DOHH2 (cell line): ENCODE measurements around the gene NUP205.

Experiments
- H3F3A ChIP-seq: fragments of 200-600 bp; sonication (generic), shearing (Covaris generic); 2 replicates; pipeline ENCODE4 v1.6.0; 2016; ENCODE audit warnings: antibody characterized with exemption, mild to moderate bottlenecking; ENCODE audit not compliant: control insufficient read depth, insufficient read depth
- H3K27ac ChIP-seq: fragments of 200-600 bp; sonication (generic); 2 replicates; pipeline ENCODE4 v1.5.1; 2014; ENCODE audit warnings: low read depth, mild to moderate bottlenecking, low read length, moderate library complexity
- H3K27me3 ChIP-seq: fragments of 200-600 bp; sonication (generic); 2 replicates; pipeline ENCODE4 v1.6.1; 2014; ENCODE audit warnings: mild to moderate bottlenecking, low read length, mixed read lengths; ENCODE audit not compliant: control insufficient read depth
- H3K36me3 ChIP-seq: fragments of 200-600 bp; sonication (generic); 2 replicates; pipeline ENCODE4 v1.6.1; 2014; ENCODE audit warnings: mild to moderate bottlenecking, low read length, moderate library complexity, mixed read lengths; ENCODE audit not compliant: control insufficient read depth
- H3K4me1 ChIP-seq: fragments of 200-600 bp; sonication (generic); 2 replicates; pipeline ENCODE4 v1.6.1; 2014; ENCODE audit warnings: mild to moderate bottlenecking, low read length, mixed read lengths; ENCODE audit not compliant: control insufficient read depth
- H3K4me2 ChIP-seq: fragments of 200-600 bp; sonication (generic); 2 replicates; pipeline ENCODE4 v1.6.0; 2014; ENCODE audit warnings: mild to moderate bottlenecking, low read length, moderate library complexity
- H3K4me3 ChIP-seq: fragments of 200-600 bp; sonication (generic); 2 replicates; pipeline ENCODE4 v1.5.1; 2014; ENCODE audit warnings: mild to moderate bottlenecking, low read length, mixed read lengths
- H3K79me2 ChIP-seq: fragments of 200-600 bp; sonication (generic); 2 replicates; pipeline ENCODE4 v1.6.1; 2014; ENCODE audit warnings: mild to moderate bottlenecking, low read length, mixed read lengths; ENCODE audit not compliant: control insufficient read depth
- H3K9me2 ChIP-seq: fragments of 200-600 bp; sonication (generic); replicated peaks from 2 replicates; pipeline ENCODE4 v1.6.1; 2014; ENCODE audit warnings: mild to moderate bottlenecking, low read length, mixed read lengths; ENCODE audit not compliant: control insufficient read depth
- H3K9me3 ChIP-seq: fragments of 200-600 bp; sonication (generic); 2 replicates; pipeline ENCODE4 v1.6.1; 2014; ENCODE audit warnings: antibody characterized with exemption, low read length, mixed read lengths; ENCODE audit not compliant: control insufficient read depth, insufficient read depth
- H4K20me1 ChIP-seq: fragments of 200-600 bp; sonication (generic); 2 replicates; pipeline ENCODE4 v1.6.0; 2014; ENCODE audit warnings: low read depth, mild to moderate bottlenecking, antibody characterized with exemption, low read length, moderate library complexity; ENCODE audit not compliant: control insufficient read depth, insufficient read depth
- EZH2phosphoT487 ChIP-seq: fragments of 200-600 bp; sonication (generic); IDR thresholded peaks from 2 replicates; pipeline ENCODE4 v1.6.1; 2017; ENCODE audit warnings: borderline replicate concordance, mild to moderate bottlenecking, antibody characterized with exemption, low read length, moderate library complexity, mixed read lengths
- TF ChIP-seq, protein P1 (sequence below): fragments of 200-600 bp; sonication (generic); IDR thresholded peaks from one replicate; pipeline ENCODE4 v1.5.1; 2014; ENCODE audit warnings: antibody characterized with exemption, mild to moderate bottlenecking, low read depth, low read length; ENCODE audit not compliant: poor library complexity, severe bottlenecking

Gene NUP205

DNA sequence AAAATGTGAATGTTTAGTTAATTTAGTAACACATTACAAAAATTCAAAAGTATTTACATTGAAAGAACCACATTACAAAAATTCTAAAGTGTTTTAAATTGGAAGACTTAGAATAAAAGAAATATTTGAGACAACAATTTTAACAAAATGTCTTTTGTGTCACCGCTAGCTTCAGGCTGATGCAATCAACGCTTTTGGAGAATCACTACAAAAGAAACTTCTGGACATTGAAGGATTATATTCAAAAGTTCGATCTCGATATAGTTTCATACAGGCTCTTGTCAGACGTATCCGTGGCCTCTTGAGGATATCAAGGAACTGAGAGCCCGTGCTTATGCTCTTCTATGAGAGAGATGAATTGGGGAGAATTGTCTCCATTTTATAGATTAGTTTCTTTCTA, 90.5 kb downstream of the NUP205 start:
- H3K9me2 ChIP-seq = no peaks in the 10 kb centered on the region
- TF ChIP-seq, protein P1, sequence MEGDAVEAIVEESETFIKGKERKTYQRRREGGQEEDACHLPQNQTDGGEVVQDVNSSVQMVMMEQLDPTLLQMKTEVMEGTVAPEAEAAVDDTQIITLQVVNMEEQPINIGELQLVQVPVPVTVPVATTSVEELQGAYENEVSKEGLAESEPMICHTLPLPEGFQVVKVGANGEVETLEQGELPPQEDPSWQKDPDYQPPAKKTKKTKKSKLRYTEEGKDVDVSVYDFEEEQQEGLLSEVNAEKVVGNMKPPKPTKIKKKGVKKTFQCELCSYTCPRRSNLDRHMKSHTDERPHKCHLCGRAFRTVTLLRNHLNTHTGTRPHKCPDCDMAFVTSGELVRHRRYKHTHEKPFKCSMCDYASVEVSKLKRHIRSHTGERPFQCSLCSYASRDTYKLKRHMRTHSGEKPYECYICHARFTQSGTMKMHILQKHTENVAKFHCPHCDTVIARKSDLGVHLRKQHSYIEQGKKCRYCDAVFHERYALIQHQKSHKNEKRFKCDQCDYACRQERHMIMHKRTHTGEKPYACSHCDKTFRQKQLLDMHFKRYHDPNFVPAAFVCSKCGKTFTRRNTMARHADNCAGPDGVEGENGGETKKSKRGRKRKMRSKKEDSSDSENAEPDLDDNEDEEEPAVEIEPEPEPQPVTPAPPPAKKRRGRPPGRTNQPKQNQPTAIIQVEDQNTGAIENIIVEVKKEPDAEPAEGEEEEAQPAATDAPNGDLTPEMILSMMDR = no peak
- no peak for TF ChIP-seq EZH2phosphoT487
- H3K4me3 ChIP-seq = no peak overlapping the region
- H3K27me3 ChIP-seq = no peaks in the 10 kb centered on the region
- no peaks in the 10 kb centered on the region for H4K20me1 ChIP-seq
- H3K4me2 ChIP-seq = no peak overlapping the region
- H3K4me1 ChIP-seq = no peaks in the 10 kb centered on the region
- peaks cover 11% of the 10 kb centered on the region for H3F3A ChIP-seq
- H3K36me3 ChIP-seq = peaks cover 70% of the 10 kb centered on the region
- no peak overlapping the region for H3K27ac ChIP-seq
- no peaks in the 10 kb centered on the region for H3K9me3 ChIP-seq
- no peaks in the 10 kb centered on the region for H3K79me2 ChIP-seq

DNA sequence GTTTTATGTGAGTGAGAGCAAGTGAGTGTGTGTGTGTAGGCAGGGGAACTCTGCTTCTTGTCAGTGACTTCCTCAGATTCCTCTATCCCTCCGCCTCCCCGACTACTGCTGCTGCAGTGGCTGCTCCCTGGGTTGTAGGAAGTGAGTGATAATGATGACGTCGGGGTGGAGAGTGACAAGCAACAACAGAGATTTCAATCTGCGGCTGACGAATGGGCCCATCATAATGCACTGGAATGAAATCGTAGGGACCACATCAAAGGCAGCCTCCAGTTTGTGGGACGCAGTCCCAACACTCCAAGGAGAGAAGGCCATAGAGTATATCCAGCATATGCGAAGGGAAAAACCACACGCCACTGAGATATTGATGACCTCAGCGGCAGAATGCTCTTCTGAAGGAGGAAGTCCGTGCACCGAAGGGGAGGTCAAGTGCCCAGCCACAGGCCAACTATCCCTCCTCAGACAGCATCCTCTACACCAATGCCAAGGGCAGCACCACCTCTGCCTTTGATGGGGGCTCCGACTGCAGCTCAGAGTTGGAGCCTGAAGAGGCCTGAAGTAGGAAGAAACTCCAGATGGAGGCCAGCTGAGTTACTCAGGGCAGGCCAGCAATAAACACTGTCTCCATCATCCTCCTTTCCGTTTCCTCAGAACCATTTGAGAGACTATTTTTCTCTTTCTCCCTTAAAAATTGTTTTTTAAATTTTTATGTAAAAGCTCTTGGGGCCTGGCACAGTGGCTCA, 93.3 kb downstream of the NUP205 start:
- no peaks in the 10 kb centered on the region for H3K27me3 ChIP-seq
- TF ChIP-seq, protein P1 = no peak
- TF ChIP-seq EZH2phosphoT487 = no peak
- no peaks in the 10 kb centered on the region for H3K4me1 ChIP-seq
- no peaks in the 10 kb centered on the region for H3K9me2 ChIP-seq
- H4K20me1 ChIP-seq = no peaks in the 10 kb centered on the region
- no peaks in the 10 kb centered on the region for H3K9me3 ChIP-seq
- no peak overlapping the region for H3K4me3 ChIP-seq
- H3K79me2 ChIP-seq = no peaks in the 10 kb centered on the region
- H3F3A ChIP-seq = 0 out of 2 replicates have a peak, but pooled peaks cover 2% of the 10 kb centered on the region
- H3K4me2 ChIP-seq = no peak overlapping the region
- H3K36me3 ChIP-seq = peaks cover 42% of the 10 kb centered on the region
- no peak overlapping the region for H3K27ac ChIP-seq

DNA sequence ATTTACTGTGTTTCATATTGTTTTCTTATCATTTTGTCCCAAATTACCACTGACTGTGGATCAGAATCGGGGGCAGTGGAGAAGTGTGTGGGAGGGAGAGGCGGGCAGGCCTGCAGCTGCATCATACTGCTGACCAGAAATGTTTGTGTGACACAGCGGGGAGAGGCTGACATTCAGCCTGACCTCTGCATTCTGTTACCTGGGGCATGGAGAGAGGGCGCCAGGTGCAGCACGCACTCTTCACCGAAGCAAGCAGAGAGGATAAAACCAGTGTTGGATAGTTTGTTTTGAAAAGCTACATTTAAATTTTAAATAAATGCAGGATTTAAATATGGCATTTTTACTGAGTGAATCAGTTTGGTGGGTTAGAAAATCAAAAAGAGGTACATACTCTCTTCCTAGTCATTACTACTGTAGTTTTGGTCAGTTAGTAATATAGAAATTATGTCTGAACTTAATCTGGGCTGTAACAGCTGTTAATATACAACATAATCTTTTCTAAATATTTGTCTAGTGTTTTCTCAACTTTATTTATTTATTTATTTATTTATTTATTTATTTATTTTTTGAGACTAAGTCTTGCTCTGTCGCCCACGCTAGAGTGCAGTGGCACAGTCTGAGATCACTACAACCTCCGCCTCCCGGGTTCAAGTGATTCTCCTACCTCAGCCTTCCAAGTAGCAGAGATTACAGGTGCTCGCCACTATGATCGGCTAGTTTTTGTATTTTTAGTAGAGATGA, 95.8 kb downstream of the NUP205 start:
- no peak overlapping the region for H3K4me3 ChIP-seq
- H3K27me3 ChIP-seq = no peaks in the 10 kb centered on the region
- no peak overlapping the region for H3K27ac ChIP-seq
- no peaks in the 10 kb centered on the region for H3K79me2 ChIP-seq
- H3K36me3 ChIP-seq = peaks cover 17% of the 10 kb centered on the region
- H3F3A ChIP-seq = 0 out of 2 replicates have a peak, but pooled peaks cover 2% of the 10 kb centered on the region
- no peak for TF ChIP-seq EZH2phosphoT487
- TF ChIP-seq, protein P1 = no peak
- no peaks in the 10 kb centered on the region for H4K20me1 ChIP-seq
- no peak overlapping the region for H3K4me2 ChIP-seq
- H3K9me2 ChIP-seq = no peaks in the 10 kb centered on the region
- no peaks in the 10 kb centered on the region for H3K4me1 ChIP-seq
- H3K9me3 ChIP-seq = no peaks in the 10 kb centered on the region
